Stimulated activated CD8-positive, alpha-beta memory T cell treated with anti-CD3 and anti-CD28 coated beads, Interleukin-15, amount 100 ng/mL, for 4 hours (primary cell): ENCODE results near the gene NSMCE4A.
"Not testable (repeated sequence)": the region's sequence is repeated elsewhere in the genome, so short reads cannot be mapped to it uniquely, and the experiment has no call there.

Source experiments
- DNase-seq, 2 donors: peaks; one replicate each; pipeline ENCODE4 v3.0.0-alpha.2; 2020; ENCODE audit warnings: low read depth in 2 of 2

The NSMCE4A gene

DNA sequence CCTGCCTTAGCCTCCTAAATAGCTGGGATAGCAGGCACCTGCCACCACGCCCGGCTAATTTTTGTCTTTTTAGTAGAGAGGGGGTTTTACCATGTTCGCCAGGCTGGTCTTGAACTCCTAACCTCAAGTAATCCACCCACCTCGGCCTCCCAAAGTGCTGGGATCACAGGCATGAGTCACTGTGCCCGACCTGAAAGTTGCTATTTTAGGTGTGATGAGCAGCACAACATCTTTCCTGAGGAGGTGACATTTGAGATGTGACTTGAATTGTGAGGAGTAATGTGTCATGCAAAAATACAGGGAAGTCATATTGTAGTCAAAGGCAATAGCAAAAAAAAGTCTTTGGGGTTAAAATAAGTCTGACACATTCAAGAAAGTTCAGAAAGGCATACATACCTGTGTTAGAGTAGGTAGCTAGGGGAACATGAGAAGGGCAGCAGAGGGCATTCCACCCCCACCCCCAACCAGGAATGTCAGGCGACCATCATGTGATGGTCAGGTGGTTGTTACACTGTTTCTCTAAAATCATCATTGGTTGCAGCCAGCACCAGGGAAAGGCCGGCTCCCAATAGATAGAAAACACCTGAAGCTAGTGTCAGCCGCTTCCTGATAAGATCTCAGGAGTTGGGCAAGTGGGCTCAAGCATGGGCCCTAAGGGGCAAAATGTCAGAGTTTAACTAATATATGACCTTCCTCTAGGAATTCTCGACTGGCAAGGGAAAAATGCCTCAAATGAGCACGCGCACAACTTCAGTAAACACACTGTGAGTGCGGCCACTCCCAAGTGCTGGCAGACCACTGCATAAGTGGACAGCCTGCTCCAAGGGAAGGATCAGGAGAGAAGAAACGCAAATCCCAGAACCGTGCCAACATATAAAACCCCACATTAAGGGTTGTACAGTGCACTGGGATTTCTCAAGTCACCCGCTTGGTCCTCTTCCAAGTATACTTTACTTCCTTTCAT is 13.6 kb upstream of the NSMCE4A start, which contains the start of gene TACC2:
TSS of gene TACC2 (plus strand) at position 803 of the 964 bp plus-strand sequence. CDS start 32,819 bp downstream, outside the sequence.
- no peak for DNase-seq

DNA sequence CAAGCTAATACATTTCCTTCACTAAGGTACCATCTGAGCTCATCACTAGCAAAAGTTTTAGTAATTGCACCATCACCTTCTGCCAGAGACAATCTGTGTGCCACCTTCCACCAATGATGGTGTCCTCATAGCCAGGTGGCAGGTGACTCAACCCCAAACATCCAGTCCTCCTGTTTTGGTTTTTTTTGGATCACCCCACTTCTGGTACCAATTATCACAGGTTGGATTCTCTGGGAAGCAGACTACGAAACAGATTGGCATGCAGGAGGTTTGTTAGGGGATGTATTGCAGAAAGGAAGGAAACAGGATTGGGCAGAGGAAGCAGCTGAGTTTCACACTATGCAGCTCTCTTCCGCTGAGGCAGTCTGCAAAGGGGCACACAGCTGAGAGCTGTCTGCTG is 9.4 kb upstream of the NSMCE4A start:
- DNase-seq: no peak

DNA sequence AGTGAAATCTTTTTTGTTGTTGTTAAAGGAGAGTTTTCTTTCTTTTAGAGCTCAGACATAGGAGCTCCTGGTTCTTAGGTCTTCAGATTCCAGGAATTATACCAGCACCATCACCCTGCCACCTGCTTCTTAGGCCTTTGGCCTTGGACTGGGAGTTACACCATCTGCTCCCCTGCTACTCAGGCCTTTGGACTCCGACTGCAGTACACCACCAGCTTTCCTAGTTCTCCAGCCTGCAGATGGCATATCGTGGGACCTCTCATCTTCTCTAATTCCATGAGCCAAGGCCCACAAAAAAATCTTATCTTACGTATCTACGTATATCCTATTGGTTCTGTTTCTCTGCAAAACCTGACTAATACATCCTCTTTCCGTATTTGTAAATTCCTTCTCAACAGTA is 8.8 kb upstream of the NSMCE4A start:
- no peak for DNase-seq

DNA sequence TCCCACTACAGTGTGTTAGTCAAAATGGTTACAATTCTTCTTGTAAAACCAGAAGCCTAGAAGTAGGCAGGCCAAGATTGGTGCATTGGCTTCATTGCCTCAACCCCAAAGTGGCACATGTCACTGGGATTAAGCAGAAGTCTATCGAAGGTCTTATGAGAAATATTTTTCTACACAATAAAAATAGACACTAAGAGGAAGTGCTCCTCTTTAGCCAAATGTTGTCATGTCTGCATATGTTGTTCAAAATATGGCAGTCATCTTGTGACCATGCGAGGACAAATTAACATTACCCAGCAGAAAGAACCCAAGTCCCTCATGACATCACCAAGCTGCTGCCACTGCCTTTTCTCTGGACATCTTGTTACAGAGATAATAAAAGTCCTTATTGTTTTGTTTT is 6.3 kb upstream of the NSMCE4A start:
- DNase-seq: no peak

DNA sequence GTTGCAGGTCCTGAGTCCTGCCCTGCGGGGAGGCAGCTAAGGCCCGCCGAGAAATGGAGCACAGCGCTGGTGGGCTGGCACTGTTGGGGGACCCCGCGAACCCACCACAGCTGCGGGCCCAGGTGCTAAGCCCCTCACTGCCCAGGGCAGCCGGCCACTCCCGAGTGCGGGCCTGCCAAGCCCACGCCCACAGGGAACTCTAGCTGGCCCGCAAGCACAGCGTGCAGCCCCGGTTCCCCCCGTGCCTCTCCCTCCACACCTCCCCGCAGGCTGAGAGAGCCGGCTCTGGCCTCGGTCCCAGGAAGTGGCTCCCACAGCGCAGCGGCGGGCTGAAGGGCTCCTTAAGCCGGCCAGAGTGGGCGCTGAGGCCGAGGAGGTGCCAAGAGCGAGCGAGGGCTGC is 3.5 kb upstream of the NSMCE4A start:
- DNase-seq: no peak

DNA sequence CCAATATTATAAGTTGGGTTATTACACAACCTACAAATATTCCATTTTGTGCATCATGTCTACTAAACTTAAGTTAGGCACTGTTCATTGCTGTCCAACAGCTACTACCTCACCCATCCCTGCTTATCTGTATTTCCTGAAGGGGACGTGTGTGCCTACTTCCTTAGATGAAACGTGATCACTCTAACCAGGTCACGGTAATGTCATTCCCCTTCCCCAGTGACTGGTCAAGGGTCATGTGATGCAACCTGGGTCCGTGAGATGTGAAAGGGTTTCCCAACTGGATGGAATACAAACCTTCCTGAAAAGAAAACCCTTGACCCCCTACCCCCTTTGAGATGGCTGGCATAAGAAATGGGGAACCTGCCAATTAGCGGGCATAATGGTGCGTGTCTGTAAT is 1.6 kb upstream of the NSMCE4A start:
- DNase-seq: no peak

DNA sequence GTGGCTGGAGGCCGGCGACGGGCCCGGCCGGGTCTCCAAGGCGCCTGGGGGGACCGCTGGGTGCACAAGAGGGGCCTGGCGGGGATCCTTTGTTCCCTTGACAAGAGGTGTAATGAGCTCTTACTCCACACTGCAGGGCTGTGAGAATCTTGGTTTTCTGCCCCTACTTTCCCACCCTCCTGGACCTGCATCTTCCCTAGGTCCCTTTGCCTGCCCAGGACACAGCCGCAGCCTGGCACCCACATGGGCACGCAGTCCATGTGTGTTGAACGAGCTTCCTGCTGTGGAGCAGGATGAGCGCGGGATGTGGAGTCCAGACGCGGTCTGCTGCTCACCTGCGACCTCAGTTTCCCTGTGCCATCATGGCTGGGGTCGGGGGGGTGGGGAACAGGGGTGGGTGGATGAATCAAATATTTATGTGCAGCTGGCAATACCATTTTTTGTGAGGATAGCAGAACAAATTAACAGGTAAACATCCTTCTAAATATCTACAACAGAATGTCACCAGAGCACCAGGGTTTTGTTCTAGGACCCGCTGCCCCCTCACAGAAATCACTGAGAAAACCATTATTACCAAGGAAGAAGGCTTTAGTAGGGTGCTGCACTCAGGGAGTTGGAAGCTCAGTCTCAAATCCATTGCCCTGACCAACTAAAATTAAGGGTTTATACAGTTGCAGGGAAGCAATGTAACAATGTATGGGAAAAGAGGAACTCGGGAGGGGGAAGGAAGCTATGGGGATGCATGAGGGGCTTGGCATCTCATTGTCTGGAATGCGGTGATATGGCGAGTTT is 474 bp upstream of the NSMCE4A start:
- DNase-seq: no peak

DNA sequence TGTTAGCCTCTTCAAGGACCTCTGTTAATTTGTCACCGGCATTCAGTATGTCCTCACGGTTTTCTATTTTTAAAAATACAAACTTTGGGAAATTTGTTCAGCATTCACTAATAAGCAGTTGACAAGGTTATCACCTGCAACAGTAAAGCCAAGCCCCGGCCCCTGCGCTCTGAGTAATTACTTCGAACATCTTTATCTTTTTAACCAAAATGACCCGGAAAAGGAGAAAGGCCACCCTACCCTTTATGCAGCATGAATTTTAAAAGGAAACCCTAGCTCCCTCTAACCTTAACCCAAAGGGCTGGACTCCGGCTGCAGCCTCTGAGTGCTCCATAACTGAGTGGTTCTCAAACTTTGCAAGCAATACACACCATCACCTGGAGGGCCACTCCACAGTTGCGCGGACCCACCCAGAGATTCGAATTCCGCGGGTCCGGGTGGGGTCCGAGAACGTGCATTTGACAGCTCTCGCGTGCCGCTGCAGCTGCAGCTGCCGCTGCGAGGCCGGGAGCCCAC is 940 bp downstream of the NSMCE4A start:
- no peak for DNase-seq

- not testable (repeated sequence) for DNase-seq
Measured at GRCh38 chr10:121969086-121969485, 5.9 kb downstream of the NSMCE4A start.

DNA sequence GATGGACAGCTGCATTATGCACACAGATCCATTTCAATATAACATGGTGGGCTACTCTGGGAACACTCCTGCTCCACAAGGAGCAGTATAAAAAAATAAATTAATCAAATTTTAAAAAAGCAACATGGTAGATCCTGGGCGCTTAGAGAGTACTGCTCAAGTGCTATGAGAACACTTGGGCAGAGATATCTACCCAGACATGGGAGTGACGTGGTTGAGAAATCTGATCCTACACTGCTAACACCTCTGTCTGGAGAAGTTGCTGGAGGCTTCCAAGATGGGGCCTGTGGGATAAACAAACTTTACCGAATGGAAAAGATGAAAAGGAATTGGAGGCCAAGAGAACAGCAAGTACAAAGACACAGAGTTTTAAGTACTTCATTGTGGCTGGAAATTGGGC is 9.0 kb downstream of the NSMCE4A start:
- DNase-seq: no peak

- DNase-seq: no peak
Measured at GRCh38 chr10:121961456-121961855, 13.6 kb downstream of the NSMCE4A start.

DNA sequence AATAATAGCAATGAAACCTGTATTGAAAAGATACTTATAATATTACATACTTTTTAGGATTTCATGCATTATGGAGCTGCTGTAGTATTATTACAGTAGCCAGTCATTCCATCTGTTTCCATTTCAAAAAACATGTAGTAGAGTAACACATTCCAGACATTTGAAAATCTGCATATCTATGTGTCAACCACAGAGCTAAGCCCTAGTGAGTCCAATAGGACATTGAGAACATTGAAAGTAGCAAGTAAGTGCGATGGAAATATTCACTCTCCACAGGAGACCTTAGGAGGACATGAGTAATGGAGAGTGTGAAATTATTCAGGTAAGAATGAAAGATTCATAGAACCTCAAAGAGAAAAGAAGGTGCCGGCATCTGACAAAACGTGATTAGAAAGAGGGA is 15.3 kb downstream of the NSMCE4A start:
- no peak for DNase-seq

DNA sequence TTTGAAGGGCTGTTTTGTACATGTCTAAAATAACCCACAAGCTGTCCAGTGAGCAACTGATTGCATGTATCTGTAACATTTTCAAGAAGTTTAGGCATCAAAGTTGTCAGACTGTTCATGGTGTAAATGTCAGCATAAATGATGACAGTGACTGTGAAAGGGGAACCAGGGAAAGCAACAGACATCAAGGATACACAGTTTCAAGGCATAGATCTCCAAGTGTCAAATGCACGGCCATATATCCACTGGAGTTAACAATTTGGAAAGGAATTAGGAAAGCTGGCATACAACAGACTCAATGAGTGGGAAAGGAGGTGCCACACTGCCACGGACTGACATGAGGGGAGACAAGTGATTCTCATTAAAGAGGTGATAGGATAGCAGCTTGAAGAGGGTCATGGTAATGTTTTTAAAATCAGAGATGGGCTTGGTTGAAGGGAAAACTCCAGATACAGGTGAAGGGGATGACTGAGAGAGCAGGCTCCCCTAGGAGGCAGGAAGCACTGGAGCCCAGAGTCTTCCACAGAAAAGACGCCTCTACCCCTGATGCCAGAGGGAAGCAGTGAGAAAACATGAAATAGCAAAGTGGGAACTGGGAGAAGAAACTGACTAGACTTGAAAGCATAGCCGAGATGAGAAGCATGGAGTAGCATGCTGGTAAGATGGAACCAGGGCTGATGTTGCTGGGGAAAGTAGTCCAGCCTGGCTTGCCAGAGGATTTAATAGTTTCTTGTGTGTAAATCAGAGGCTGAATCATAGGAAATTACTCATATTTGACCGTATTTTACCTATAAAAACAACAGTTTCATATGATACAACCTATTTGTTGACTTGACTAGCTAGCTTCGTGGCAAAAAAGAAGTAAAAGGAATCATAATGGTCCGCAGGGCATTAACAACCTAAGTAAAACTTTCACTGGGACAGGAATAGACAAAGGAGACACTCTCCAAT is 18.6 kb downstream of the NSMCE4A start:
- DNase-seq: no peak

DNA sequence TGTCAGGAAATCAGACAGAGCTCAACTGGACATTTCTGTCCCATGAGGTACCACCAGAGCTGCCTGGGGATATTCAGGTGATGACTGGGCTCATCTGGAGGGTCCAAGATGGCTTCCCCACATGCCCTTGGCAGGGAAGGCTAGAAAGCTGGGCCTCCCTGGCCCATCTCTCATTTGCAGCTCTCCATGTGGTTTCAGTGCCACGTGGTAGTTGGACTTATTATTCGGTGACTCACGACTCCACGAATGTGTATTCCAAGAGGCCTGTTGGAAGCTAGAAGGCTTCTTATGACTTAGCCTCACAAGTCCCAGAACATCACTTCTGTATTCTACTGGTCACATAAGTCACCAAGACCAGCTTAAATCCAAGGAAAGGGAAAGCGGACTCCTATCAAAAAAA is 22.8 kb downstream of the NSMCE4A start:
- no peak for DNase-seq

- DNase-seq: no peak
Measured at GRCh38 chr10:121949451-121949850, 25.6 kb downstream of the NSMCE4A start.

GRCh38 chr10:121949049-121949448 is 26.0 kb downstream of the NSMCE4A start:
- no peak for DNase-seq

- DNase-seq: no peak
Measured at GRCh38 chr10:121947343-121948330, 27.4 kb downstream of the NSMCE4A start.

DNA sequence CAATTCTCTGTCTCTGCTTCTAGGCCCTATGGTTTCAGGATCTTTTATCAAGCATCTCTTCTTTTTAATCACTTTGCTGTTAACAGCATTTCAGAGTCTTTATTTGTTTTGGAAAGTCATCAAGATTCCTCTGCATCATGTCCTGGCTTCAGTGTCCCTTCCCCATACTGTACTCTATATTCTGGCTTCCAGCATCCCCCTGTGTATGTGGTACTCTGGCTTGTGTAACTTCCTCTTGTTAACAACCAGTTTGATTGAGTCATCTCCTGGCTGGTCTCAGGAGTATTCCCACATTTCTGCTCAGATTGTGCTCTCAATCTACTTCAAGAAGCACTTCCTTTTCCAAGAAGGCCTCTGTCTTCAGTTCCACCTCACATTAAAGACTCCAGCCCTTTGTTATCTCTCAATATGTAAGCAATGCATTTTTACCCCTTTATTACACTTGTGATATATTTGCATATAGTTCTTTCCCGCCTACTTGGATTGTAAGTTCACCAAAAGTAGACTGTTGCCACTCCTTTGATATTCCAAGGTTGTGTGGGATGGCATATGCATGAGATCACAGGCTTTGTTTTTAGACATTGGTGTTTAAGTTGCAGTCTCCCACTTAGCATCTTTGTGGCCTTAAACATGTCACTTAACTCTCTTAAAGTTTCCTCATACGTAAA is 32.1 kb downstream of the NSMCE4A start:
- DNase-seq: no peak

DNA sequence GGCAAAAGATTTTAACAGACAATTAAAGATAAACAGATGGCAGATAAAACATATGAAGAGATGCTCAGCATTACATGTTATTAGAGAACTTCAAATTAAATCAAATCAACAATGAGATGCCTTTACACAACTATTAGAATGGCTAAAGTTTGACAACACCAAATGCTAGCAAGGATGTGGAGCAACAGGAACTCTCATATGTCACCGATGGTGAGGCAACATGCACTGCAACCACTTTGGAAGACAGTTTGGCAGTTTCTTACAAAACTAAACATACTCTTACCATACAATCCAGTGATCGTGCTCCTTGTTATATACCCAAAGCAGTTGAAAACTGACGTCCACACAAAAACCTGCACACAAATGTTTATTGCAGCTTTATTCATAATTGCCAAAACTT is 33.5 kb downstream of the NSMCE4A start:
- no peak for DNase-seq

DNA sequence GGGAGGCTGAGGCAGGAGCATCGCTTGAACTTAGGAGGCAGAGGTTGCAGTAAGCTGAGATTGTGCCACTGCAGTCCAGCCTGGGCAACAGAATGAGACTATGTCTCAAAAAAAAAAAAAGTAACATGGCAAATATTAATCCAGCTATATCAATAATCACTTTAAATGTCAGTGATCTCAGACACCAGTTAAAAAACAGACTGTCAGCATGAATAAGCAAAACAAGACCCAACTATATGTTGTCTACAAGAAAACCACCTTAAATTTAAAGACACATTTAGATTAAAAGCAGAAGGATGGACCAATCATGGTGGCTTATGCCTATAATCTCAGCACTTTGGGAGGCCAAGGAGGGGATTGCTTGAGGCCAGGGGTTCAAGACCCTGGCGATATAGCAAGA is 38.7 kb downstream of the NSMCE4A start:
- DNase-seq: no peak
